Measurements from ENCODE around the gene C17orf100. TPM values are rescaled to one million over a fixed set of nuclear protein-coding genes. Genes with fewer than 3 reads are reported as not detected.
A peak's percentile ranks its signal among the peaks of the same experiment; 100 is the strongest.
"Not testable (repeated sequence)": the region's sequence is repeated elsewhere in the genome, so short reads cannot be mapped to it uniquely, and the experiment has no call there.

The C17orf100 gene
- total RNA-seq, 1 donor from 2014 or later = 3.2 TPM

GRCh38 chr17:6660101-6660500 lies 8.5 kb downstream of the C17orf100 start:
- TF ChIP-seq, protein P1, sequence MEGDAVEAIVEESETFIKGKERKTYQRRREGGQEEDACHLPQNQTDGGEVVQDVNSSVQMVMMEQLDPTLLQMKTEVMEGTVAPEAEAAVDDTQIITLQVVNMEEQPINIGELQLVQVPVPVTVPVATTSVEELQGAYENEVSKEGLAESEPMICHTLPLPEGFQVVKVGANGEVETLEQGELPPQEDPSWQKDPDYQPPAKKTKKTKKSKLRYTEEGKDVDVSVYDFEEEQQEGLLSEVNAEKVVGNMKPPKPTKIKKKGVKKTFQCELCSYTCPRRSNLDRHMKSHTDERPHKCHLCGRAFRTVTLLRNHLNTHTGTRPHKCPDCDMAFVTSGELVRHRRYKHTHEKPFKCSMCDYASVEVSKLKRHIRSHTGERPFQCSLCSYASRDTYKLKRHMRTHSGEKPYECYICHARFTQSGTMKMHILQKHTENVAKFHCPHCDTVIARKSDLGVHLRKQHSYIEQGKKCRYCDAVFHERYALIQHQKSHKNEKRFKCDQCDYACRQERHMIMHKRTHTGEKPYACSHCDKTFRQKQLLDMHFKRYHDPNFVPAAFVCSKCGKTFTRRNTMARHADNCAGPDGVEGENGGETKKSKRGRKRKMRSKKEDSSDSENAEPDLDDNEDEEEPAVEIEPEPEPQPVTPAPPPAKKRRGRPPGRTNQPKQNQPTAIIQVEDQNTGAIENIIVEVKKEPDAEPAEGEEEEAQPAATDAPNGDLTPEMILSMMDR (IDR thresholded peaks at IDR 0.05) = no peak
- Mint-ChIP-seq H3K9me3 (ENCODE audit: unreplicated experiment) (no peaks in the 10 kb centered on the region), H3K36me3 (ENCODE audit: unreplicated experiment) (peaks cover 3% of the 10 kb centered on the region), H3K27ac (ENCODE audit: unreplicated experiment) (no peak overlapping the region), H3K27me3 (ENCODE audit: unreplicated experiment) (peaks cover 58% of the 10 kb centered on the region), H3K4me1 (ENCODE audit: unreplicated experiment) (peaks cover 12% of the 10 kb centered on the region), H3K4me3 (ENCODE audit: unreplicated experiment) (no peak overlapping the region)
- DNase-seq (ENCODE audit: extremely low spot score, unreplicated experiment) = no peak

- no peak for DNase-seq (ENCODE audit: extremely low spot score, unreplicated experiment)
Observed at GRCh38 chr17:6660805-6661463, 9.4 kb downstream of the C17orf100 start.

DNA sequence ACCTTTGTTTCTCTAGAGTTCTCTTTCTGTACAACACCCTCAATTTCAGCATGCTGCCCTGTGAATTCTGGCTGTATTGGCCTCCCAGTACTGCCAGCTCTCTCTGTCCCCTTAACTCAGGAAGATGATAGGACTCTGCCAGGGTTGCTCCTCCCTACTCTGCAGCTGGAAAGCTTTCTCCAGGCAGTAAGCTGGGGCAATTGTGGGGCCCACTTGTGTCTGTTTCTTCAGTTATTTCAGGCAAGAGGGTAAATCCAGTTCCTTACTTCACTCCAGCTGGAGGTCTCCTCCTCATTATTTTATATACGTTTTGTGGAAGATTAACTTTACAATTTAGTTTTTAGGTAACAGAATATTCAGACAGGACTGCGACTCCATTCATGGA lies 9.9 kb downstream of the C17orf100 start:
- H3K9me3 Mint-ChIP-seq (ENCODE audit: unreplicated experiment) = no peaks in the 10 kb centered on the region
- no peak overlapping the region for H3K4me3 Mint-ChIP-seq (ENCODE audit: unreplicated experiment)
- H3K27ac Mint-ChIP-seq (ENCODE audit: unreplicated experiment) = no peak overlapping the region
- TF ChIP-seq, protein P1 (IDR thresholded peaks at IDR 0.05) = no peak
- H3K4me1 Mint-ChIP-seq (ENCODE audit: unreplicated experiment) = peaks cover 3% of the 10 kb centered on the region
- peaks cover 3% of the 10 kb centered on the region for H3K36me3 Mint-ChIP-seq (ENCODE audit: unreplicated experiment)
- DNase-seq (ENCODE audit: extremely low spot score, unreplicated experiment) = no peak
- H3K27me3 Mint-ChIP-seq (ENCODE audit: unreplicated experiment) = peaks cover 49% of the 10 kb centered on the region

More at GRCh38 chr17:6660805-6661463, 9.4 kb downstream of the C17orf100 start:
- Mint-ChIP-seq H3K36me3 (ENCODE audit: unreplicated experiment) (peaks cover 3% of the 10 kb centered on the region), H3K4me3 (ENCODE audit: unreplicated experiment) (no peak overlapping the region), H3K4me1 (ENCODE audit: unreplicated experiment) (peaks cover 6% of the 10 kb centered on the region), H3K27me3 (ENCODE audit: unreplicated experiment) (peaks cover 52% of the 10 kb centered on the region), H3K9me3 (ENCODE audit: unreplicated experiment) (no peaks in the 10 kb centered on the region), H3K27ac (ENCODE audit: unreplicated experiment) (no peak overlapping the region)
- TF ChIP-seq, protein P1 (IDR thresholded peaks at IDR 0.05) = no peak

- not testable (repeated sequence) for H3K4me3 Mint-ChIP-seq (ENCODE audit: unreplicated experiment); H3K9me3 Mint-ChIP-seq (ENCODE audit: unreplicated experiment); H3K27ac Mint-ChIP-seq (ENCODE audit: unreplicated experiment); DNase-seq (ENCODE audit: extremely low spot score, unreplicated experiment); H3K4me1 Mint-ChIP-seq (ENCODE audit: unreplicated experiment); H3K36me3 Mint-ChIP-seq (ENCODE audit: unreplicated experiment)
- peaks cover 46% of the 10 kb centered on the region for H3K27me3 Mint-ChIP-seq (ENCODE audit: unreplicated experiment)
Observed at GRCh38 chr17:6663200-6663599, 11.6 kb downstream of the C17orf100 start.

DNA sequence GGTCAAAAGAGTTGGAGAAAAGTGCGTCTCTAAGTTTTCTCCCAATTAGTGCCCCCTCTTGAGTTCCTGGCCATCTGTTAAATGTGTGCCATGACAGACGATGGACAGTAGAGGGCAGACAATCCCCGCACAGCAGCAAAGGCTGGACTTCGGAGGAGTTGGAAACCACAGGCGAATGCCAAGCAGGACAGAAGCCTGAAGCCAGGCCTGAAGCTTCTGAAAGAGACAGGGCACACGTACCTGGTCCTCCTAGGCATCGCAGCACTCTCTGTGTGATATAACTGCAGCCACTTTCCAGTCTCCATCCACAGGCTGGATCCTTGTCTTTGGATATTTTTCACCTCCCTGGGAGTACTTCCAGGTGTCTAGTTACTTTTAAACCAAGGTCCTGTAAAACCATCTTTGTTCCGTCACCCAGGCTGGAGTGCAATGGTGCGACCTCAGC lies 14.5 kb downstream of the C17orf100 start:
- H3K27ac Mint-ChIP-seq (ENCODE audit: unreplicated experiment) = no peak overlapping the region
- TF ChIP-seq, protein P1 (IDR thresholded peaks at IDR 0.05) = peak; percentile 89
- no peak overlapping the region for H3K4me3 Mint-ChIP-seq (ENCODE audit: unreplicated experiment)
- H3K9me3 Mint-ChIP-seq (ENCODE audit: unreplicated experiment) = no peaks in the 10 kb centered on the region
- H3K4me1 Mint-ChIP-seq (ENCODE audit: unreplicated experiment) = no peaks in the 10 kb centered on the region
- H3K27me3 Mint-ChIP-seq (ENCODE audit: unreplicated experiment) = peaks cover 37% of the 10 kb centered on the region
- DNase-seq (ENCODE audit: extremely low spot score, unreplicated experiment) = no peak
- H3K36me3 Mint-ChIP-seq (ENCODE audit: unreplicated experiment) = no peaks in the 10 kb centered on the region
